ENCODE results near the gene PLCG2. TPM values are rescaled to one million over a fixed set of nuclear protein-coding genes. Genes with fewer than 3 reads are reported as not detected.

The PLCG2 gene
- polyA plus RNA-seq, 2 of the 4 experiments (the other 2 are of a cell fraction), result 2.8 to 6.0 TPM

DNA sequence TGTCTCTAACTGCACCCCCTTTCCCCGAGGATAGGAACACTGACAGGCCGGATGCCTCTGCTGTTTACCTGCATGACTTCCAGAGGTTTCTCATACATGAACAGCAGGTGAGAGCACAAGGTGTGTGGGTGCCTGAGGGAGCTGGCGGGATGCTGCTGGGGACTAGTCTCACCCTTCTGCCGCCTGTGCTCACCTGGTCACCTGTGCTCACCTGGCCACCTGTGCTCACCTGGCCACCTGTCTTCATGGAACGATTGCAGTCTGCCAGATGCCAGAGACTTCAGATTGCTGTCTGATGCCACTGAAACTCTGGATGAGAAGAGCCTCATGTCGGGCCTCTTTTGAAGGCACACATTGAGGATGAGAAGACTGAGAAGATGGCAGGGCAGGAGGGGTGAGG lies 104.1 kb downstream of the PLCG2 start:
- CTCF ChIA-PET, result interaction anchor here (1.2 kb wide), 1 partner anchor 9 kb away, joined by 4 read pairs; no protein-coding TSS in a partner anchor
- Histone ChIP-seq H3K27ac (no peak overlapping the region), H3K9me3 (no peaks in the 10 kb centered on the region), H3K4me3 (no peak overlapping the region), H3K4me1 (0 out of 3 replicates have a peak, but pooled peaks cover 5% of the 10 kb centered on the region), H3K4me2 (no peak overlapping the region)
- DNase-seq (ENCODE audit: low read depth in 1 of 2, low spot score in 1 of 2) (no peak), FAIRE-seq (no peak), ATAC-seq (no peak)
- WGBS (ENCODE audit: missing lambda C conversion rate), result 55% methylated on average over 5 of the region's 6 CpGs
- POLR2A ChIA-PET, result interaction anchor here (0.7 kb wide), 1 partner anchor 176 kb away, joined by 6 read pairs; no protein-coding TSS in a partner anchor
- TF ChIP-seq, protein P1, sequence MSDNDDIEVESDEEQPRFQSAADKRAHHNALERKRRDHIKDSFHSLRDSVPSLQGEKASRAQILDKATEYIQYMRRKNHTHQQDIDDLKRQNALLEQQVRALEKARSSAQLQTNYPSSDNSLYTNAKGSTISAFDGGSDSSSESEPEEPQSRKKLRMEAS (IDR thresholded peaks at IDR 0.05), result no peak
- no peak for TF ChIP-seq ESRRA (IDR thresholded peaks at IDR 0.05; ENCODE audit: borderline replicate concordance, low read length)
- TF ChIP-seq HEYL (CRISPR knock-in tag; IDR thresholded peaks at IDR 0.05), result no peak
- TF ChIP-seq KDM5A (IDR thresholded peaks at IDR 0.05), result no peak
- no peak for TF ChIP-seq NR3C1 (IDR thresholded peaks at IDR 0.05)

DNA sequence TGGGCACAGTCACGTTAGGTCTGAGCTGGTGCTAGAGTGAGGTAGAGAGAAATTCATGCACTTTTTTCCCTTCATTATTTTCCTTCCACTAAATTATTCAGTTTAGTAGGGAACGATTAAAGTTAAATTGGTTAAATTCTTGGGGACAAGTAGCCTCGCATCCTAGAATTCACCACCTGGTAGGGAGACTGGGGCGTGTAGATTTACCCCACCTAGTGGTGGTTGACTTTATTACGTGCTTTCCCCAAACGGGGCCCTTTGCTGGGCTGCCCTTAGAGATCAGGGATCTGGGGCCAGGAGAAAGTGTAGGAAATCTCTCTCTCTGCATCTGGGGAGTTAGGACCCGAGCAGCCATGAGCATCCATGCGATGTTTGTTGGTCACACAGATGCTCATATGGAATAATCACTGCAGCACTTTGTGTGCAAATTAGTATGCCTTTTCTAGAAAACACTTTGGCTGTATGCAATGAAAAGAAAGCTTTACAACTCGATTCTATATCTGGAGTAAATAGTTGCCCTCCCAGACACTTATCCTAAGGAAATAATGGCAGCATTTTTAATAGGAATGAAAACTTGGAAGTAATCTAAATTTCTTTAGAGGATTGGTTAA lies 107.0 kb downstream of the PLCG2 start:
- CTCF ChIA-PET, result interaction anchor here (0.7 to 2.6 kb wide), 12 partner anchors 9 to 679 kb away, joined by 3 to 31 read pairs (median 4); no protein-coding TSS in a partner anchor
- peak; percentile 91 to 92 for ATAC-seq

DNA sequence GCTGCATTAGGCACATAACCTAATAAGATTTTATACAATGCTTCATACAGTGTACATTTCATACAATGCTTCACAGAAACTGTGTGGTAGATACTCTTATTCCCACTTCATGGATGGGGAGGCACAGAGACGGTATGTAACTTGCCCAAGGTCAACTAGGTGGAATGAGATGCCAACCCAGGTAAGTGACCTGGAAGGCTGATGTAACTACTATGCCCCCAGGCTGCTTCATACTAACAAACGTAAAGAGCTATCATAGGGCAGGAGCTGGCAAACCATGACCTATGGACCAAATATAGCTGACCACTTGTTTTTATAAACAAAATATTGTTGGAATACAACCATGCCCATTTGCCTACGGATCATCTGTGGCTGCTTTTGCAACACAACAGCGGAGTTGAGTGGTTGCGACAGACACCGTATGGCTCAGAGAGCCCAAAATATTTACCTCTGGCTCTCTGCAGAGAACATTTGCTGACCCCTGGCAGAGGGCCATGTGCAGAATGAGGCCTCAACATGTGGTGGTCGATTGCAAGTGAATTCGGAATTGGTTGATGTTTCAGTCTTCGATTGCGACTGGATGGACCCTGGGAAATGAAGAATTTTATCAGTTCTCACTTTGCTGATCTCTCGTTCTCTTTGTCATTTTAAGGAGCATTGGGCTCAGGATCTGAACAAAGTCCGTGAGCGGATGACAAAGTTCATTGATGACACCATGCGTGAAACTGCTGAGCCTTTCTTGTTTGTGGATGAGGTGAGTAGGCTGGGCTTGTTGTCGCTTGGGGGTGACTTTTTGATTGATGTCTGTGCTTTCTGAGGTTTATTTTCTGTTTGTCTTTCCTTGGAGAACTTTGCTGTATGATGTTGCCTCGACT lies 109.7 kb downstream of the PLCG2 start:
- no peak for FAIRE-seq
- ATAC-seq, result no peak
- Histone ChIP-seq H3K4me2 (no peak overlapping the region), H3K9me3 (no peaks in the 10 kb centered on the region), H3K4me1 (peaks cover 8% of the 10 kb centered on the region; the same call in 1 of the 3 replicates), H3K27ac (no peak overlapping the region), H3K4me3 (no peak overlapping the region)
- no peak for TF ChIP-seq RAD21 (conservative IDR thresholded peaks at IDR 0.05 in 1 of 2, IDR thresholded peaks at IDR 0.05 in 1 of 2)
- TF ChIP-seq RCOR1 (IDR thresholded peaks at IDR 0.05; ENCODE audit: low read depth, low read length), result no peak
- TF ChIP-seq EP300 (IDR thresholded peaks at IDR 0.05), result no peak
- no peak for TF ChIP-seq PHF8 (IDR thresholded peaks at IDR 0.05; ENCODE audit: borderline replicate concordance, low read depth)
- TF ChIP-seq RARB (CRISPR knock-in tag; IDR thresholded peaks at IDR 0.05), result no peak
- no peak for TF ChIP-seq MAZ (IDR thresholded peaks at IDR 0.05; ENCODE audit: borderline replicate concordance, low read depth, low read length)
- no peak for TF ChIP-seq HEYL (CRISPR knock-in tag; IDR thresholded peaks at IDR 0.05)
- TF ChIP-seq, protein P2, sequence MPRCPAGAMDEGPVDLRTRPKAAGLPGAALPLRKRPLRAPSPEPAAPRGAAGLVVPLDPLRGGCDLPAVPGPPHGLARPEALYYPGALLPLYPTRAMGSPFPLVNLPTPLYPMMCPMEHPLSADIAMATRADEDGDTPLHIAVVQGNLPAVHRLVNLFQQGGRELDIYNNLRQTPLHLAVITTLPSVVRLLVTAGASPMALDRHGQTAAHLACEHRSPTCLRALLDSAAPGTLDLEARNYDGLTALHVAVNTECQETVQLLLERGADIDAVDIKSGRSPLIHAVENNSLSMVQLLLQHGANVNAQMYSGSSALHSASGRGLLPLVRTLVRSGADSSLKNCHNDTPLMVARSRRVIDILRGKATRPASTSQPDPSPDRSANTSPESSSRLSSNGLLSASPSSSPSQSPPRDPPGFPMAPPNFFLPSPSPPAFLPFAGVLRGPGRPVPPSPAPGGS (IDR thresholded peaks at IDR 0.05), result no peak
- TF ChIP-seq, protein P3, sequence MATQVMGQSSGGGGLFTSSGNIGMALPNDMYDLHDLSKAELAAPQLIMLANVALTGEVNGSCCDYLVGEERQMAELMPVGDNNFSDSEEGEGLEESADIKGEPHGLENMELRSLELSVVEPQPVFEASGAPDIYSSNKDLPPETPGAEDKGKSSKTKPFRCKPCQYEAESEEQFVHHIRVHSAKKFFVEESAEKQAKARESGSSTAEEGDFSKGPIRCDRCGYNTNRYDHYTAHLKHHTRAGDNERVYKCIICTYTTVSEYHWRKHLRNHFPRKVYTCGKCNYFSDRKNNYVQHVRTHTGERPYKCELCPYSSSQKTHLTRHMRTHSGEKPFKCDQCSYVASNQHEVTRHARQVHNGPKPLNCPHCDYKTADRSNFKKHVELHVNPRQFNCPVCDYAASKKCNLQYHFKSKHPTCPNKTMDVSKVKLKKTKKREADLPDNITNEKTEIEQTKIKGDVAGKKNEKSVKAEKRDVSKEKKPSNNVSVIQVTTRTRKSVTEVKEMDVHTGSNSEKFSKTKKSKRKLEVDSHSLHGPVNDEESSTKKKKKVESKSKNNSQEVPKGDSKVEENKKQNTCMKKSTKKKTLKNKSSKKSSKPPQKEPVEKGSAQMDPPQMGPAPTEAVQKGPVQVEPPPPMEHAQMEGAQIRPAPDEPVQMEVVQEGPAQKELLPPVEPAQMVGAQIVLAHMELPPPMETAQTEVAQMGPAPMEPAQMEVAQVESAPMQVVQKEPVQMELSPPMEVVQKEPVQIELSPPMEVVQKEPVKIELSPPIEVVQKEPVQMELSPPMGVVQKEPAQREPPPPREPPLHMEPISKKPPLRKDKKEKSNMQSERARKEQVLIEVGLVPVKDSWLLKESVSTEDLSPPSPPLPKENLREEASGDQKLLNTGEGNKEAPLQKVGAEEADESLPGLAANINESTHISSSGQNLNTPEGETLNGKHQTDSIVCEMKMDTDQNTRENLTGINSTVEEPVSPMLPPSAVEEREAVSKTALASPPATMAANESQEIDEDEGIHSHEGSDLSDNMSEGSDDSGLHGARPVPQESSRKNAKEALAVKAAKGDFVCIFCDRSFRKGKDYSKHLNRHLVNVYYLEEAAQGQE (IDR thresholded peaks at IDR 0.05), result no peak
- no peak for TF ChIP-seq CHD4 (IDR thresholded peaks at IDR 0.05; ENCODE audit: borderline replicate concordance)
- TF ChIP-seq TP53 (CRISPR knock-in tag; IDR thresholded peaks at IDR 0.05), result no peak
- TF ChIP-seq CHD2 (IDR thresholded peaks at IDR 0.05; ENCODE audit: low read length, partially characterized antibody), result no peak
- no peak for TF ChIP-seq ZC3H11A (IDR thresholded peaks at IDR 0.05)
- TF ChIP-seq, protein P4, sequence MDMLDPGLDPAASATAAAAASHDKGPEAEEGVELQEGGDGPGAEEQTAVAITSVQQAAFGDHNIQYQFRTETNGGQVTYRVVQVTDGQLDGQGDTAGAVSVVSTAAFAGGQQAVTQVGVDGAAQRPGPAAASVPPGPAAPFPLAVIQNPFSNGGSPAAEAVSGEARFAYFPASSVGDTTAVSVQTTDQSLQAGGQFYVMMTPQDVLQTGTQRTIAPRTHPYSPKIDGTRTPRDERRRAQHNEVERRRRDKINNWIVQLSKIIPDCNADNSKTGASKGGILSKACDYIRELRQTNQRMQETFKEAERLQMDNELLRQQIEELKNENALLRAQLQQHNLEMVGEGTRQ (IDR thresholded peaks at IDR 0.05), result no peak
- CTCF ChIA-PET, result interaction anchor here (1.0 to 5.2 kb wide), 10 partner anchors 9 to 567 kb away, joined by 3 to 27 read pairs (median 6); no protein-coding TSS in a partner anchor
- DNase-seq (ENCODE audit: low read depth in 1 of 2, low spot score in 1 of 2), result no peak
- POLR2A ChIA-PET, result no interaction called here
- WGBS (ENCODE audit: missing lambda C conversion rate), result 56% methylated on average over 16 of the region's 16 CpGs

More for the DNA sequence above, 107.0 kb downstream of the PLCG2 start:
- FAIRE-seq (no peak), DNase-seq (ENCODE audit: low read depth in 1 of 2, low spot score in 1 of 2) (peak; percentile 47 to 85)
- H3K9me3 ChIP-seq, result no peaks in the 10 kb centered on the region
- no peak overlapping the region for H3K4me3 ChIP-seq
- TF ChIP-seq TP53 (CRISPR knock-in tag; IDR thresholded peaks at IDR 0.05), result no peak
- TF ChIP-seq JUNB (IDR thresholded peaks at IDR 0.05), result no peak
- peak; percentile 40 to 53; a peak in 3 of 5 replicates for TF ChIP-seq RAD21 (conservative IDR thresholded peaks at IDR 0.05 in 1 of 2, IDR thresholded peaks at IDR 0.05 in 1 of 2)
- 0 out of 3 replicates have a peak, but pooled peaks have one; percentile 24 for TF ChIP-seq SMC3 (IDR thresholded peaks at IDR 0.05)
- TF ChIP-seq, protein P5, sequence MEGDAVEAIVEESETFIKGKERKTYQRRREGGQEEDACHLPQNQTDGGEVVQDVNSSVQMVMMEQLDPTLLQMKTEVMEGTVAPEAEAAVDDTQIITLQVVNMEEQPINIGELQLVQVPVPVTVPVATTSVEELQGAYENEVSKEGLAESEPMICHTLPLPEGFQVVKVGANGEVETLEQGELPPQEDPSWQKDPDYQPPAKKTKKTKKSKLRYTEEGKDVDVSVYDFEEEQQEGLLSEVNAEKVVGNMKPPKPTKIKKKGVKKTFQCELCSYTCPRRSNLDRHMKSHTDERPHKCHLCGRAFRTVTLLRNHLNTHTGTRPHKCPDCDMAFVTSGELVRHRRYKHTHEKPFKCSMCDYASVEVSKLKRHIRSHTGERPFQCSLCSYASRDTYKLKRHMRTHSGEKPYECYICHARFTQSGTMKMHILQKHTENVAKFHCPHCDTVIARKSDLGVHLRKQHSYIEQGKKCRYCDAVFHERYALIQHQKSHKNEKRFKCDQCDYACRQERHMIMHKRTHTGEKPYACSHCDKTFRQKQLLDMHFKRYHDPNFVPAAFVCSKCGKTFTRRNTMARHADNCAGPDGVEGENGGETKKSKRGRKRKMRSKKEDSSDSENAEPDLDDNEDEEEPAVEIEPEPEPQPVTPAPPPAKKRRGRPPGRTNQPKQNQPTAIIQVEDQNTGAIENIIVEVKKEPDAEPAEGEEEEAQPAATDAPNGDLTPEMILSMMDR (IDR thresholded peaks at IDR 0.05), result peak; percentile 69
- WGBS (ENCODE audit: missing lambda C conversion rate), result 14% methylated on average over 9 of the region's 9 CpGs
- no peak overlapping the region for H3K4me2 ChIP-seq
- peaks cover 8% of the 10 kb centered on the region; the same call in 1 of the 3 replicates for H3K4me1 ChIP-seq
- no peak overlapping the region for H3K27ac ChIP-seq
- POLR2A ChIA-PET, result no interaction called here
